GM12878 (cell line): ENCODE results near the gene ZSCAN32. TPM values are rescaled to one million over a fixed set of nuclear protein-coding genes. Genes with fewer than 3 reads are reported as not detected.

Experiments
- ATF7 ChIP-seq: fragments of 450-650 bp; IDR thresholded peaks from 2 replicates; pipeline ENCODE4 v1.6.1; 2016; ENCODE audit warnings: low read depth, mild to moderate bottlenecking
- BMI1 ChIP-seq: fragments of 450-650 bp; IDR thresholded peaks from 2 replicates; pipeline ENCODE4 v1.6.1; 2016; ENCODE audit warnings: mild to moderate bottlenecking, moderate library complexity, borderline replicate concordance
- CBX3 ChIP-seq: fragments of 200-600 bp; sonication (generic); IDR thresholded peaks from 2 replicates; pipeline ENCODE4 v1.6.1; 2016; ENCODE audit warnings: low read depth, borderline replicate concordance
- CBX5 ChIP-seq: sonication (generic); IDR thresholded peaks from 2 replicates; pipeline ENCODE4 v1.6.1; 2016; ENCODE audit warnings: low read depth, moderate library complexity, mild to moderate bottlenecking, inconsistent platforms
- ETV6 ChIP-seq, 2 experiments: fragments of 450-650 bp in 1 of 2; IDR thresholded peaks in 1 of 2; conservative IDR thresholded peaks in 1 of 2; 2 replicates each; pipeline ENCODE4 v1.6.1; 2014; ENCODE audit warnings: antibody characterized with exemption in 1 of 2, borderline replicate concordance in 1 of 2, low read depth in 1 of 2, mild to moderate bottlenecking in 1 of 2, moderate library complexity in 1 of 2
- FOS ChIP-seq: IDR thresholded peaks from 3 replicates; pipeline ENCODE4 v1.6.1; 2011; ENCODE audit warnings: borderline replicate concordance; ENCODE audit not compliant: insufficient read length; ENCODE audit errors: extremely low read depth
- IKZF2 ChIP-seq, 2 experiments: fragments of 450-650 bp; IDR thresholded peaks; 2 replicates each; pipeline ENCODE4 v1.6.1; 2017; ENCODE audit warnings: mild to moderate bottlenecking in 2 of 2, moderate library complexity in 2 of 2
- MYB ChIP-seq: fragments of 150-350 bp; IDR thresholded peaks from 2 replicates; pipeline ENCODE4 v1.6.1; 2014; ENCODE audit warnings: mild to moderate bottlenecking, low read depth, low read length, borderline replicate concordance
- POU2F2 ChIP-seq: IDR thresholded peaks from 3 replicates; pipeline ENCODE4 v1.6.1; 2011; ENCODE audit warnings: low read depth, mild to moderate bottlenecking, low read length, borderline replicate concordance
- RAD21 ChIP-seq: IDR thresholded peaks from 2 replicates; pipeline ENCODE4 v1.6.1; 2011; ENCODE audit warnings: mild to moderate bottlenecking, low read depth, low read length, moderate library complexity; ENCODE audit not compliant: insufficient read depth
- RAD51 ChIP-seq: fragments of 450-650 bp; IDR thresholded peaks from 2 replicates; pipeline ENCODE4 v1.6.1; 2016; ENCODE audit warnings: moderate library complexity, mild to moderate bottlenecking, inconsistent platforms
- STAT1 ChIP-seq: fragments of 450-650 bp; conservative IDR thresholded peaks from 2 replicates; pipeline ENCODE4 v1.6.1; 2014; ENCODE audit warnings: antibody characterized with exemption, mild to moderate bottlenecking
- ZNF384 ChIP-seq: IDR thresholded peaks from 2 replicates; pipeline ENCODE4 v1.6.1; 2012; ENCODE audit warnings: low read depth, mild to moderate bottlenecking, low read length, improper control_type of control experiment, borderline replicate concordance
- ZNF622 ChIP-seq: fragments of 450-650 bp; IDR thresholded peaks from 2 replicates; pipeline ENCODE4 v1.6.1; 2017; ENCODE audit warnings: mild to moderate bottlenecking, inconsistent platforms
- polyA plus RNA-seq, 11 experiments: library from polyadenylated mRNA; depleted of rRNA in 4 of 11; unstranded in 6 of 11; stranded (reverse) in 5 of 11; fragments of >200 nt; fragmentation: Nextera tagmentation in 4 of 11; fragmentation: Illumina TruSeq in 1 of 11; extraction: Ambion mirVana in 4 of 11; extraction: Trizol in 1 of 11; gene quantifications; 1 replicate in 1 of 11; 2 replicates in 10 of 11; pipeline versions ENCODE4 v1.2.1 to v1.2.3, GENCODE V29; 2011 to 2016; ENCODE audit warnings: inconsistent platforms in 2 of 11, missing spikeins in 2 of 11, low read depth in 1 of 11
- total RNA-seq, 4 experiments: library from RNA; depleted of rRNA in 3 of 4; stranded (reverse); fragments of >200 nt in 3 of 4; fragmentation: Illumina TruSeq in 1 of 4; extraction: Trizol in 1 of 4; gene quantifications; 2 replicates each; pipeline versions ENCODE4 v1.2.1 to v1.2.3, GENCODE V29; 2013 to 2021
- TF ChIP-seq, protein P1 (sequence below): fragments of 450-650 bp; IDR thresholded peaks from 2 replicates; pipeline ENCODE4 v1.6.1; 2017; ENCODE audit warnings: borderline replicate concordance
- TF ChIP-seq, protein P2 (sequence below): IDR thresholded peaks from 2 replicates; pipeline ENCODE4 v1.6.1; 2011; ENCODE audit warnings: borderline replicate concordance, low read depth, mild to moderate bottlenecking, moderate library complexity, mixed read lengths, low read length; ENCODE audit not compliant: insufficient read depth; ENCODE audit errors: extremely low read length
- TF ChIP-seq, protein P3 (sequence below): fragments of 450-650 bp; IDR thresholded peaks from 2 replicates; pipeline ENCODE4 v1.6.1; 2014; ENCODE audit warnings: mild to moderate bottlenecking
- TF ChIP-seq, protein P4 (sequence below): IDR thresholded peaks from 2 replicates; pipeline ENCODE4 v1.6.1; 2012; ENCODE audit warnings: improper control_type of control experiment, low read depth, low read length; ENCODE audit not compliant: insufficient replicate concordance
- TF ChIP-seq, protein P5 (sequence below): IDR thresholded peaks from 2 replicates; pipeline ENCODE4 v1.6.1; 2011; ENCODE audit warnings: low read depth, low read length, improper control_type of control experiment, borderline replicate concordance

Gene ZSCAN32
- total and polyA plus RNA-seq, 10 of the 15 experiments (the other 5 are each of a cell fraction or from before 2014, with no cell fraction given) = 9.6 to 23.8 (median 15.5) TPM

DNA sequence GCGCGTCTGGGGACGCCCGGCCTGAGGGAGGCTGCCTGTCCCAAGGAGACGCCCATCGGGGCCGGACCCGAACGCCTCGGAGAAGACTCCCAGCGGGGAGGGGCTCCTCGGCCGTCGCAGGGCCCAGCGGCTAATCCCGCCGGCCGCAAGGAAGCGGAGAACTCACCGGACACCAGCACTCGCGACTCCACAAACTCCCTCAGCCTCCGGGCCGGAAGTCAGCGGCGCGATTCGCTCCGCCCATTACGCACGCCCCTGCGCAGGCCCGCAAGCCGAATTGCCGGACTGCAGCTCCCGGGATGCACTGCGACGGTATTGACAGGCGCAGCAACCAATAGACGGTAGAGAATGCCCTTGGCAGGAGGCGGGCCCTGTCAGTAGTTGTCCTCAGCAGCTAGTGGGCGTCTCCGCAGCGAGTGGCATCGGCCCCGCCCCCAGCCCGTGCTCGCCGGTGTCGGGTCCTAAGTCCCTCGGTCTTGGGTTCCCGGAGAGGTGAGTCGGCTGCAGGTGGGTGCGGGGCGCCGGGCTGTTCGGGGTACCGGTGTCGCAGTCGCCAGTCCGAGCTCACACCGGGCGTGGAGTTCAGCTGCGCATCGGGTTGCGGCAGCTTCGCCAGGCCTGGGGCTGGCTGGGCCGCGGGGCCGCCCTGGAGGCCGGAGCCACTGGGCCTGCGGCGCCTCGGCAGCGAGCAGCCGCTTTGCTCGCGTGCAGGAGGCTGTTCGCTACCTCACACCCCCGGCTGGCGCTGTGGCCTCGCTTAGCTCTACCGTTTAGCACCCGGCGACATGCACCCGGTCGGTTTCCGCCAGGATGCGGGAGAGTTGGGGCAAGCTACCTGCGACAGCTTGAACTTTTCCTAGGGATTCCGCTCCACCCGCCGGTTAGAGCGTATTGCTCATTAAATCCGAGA is at the start of gene ZSCAN32, which contains the start of gene ZNF174 (continued):
- TF ChIP-seq STAT1 = 0 out of 2 replicates have a peak, but pooled peaks have one; percentile 14
- no peak for TF ChIP-seq ATF7
- 0 out of 2 replicates have a peak, but pooled peaks have one; percentile 20 for TF ChIP-seq MYB
- peak; percentile 54 for TF ChIP-seq FOS
- TF ChIP-seq, protein P1, sequence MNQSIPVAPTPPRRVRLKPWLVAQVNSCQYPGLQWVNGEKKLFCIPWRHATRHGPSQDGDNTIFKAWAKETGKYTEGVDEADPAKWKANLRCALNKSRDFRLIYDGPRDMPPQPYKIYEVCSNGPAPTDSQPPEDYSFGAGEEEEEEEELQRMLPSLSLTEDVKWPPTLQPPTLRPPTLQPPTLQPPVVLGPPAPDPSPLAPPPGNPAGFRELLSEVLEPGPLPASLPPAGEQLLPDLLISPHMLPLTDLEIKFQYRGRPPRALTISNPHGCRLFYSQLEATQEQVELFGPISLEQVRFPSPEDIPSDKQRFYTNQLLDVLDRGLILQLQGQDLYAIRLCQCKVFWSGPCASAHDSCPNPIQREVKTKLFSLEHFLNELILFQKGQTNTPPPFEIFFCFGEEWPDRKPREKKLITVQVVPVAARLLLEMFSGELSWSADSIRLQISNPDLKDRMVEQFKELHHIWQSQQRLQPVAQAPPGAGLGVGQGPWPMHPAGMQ = no peak
- TF ChIP-seq CBX3 = no peak
- peak; percentile 13 for TF ChIP-seq CBX5
- TF ChIP-seq, protein P2, sequence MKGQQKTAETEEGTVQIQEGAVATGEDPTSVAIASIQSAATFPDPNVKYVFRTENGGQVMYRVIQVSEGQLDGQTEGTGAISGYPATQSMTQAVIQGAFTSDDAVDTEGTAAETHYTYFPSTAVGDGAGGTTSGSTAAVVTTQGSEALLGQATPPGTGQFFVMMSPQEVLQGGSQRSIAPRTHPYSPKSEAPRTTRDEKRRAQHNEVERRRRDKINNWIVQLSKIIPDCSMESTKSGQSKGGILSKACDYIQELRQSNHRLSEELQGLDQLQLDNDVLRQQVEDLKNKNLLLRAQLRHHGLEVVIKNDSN = no peak
- TF ChIP-seq RAD21 = no peak
- no peak for TF ChIP-seq BMI1
- TF ChIP-seq POU2F2 = peak; percentile 29; the same call in 1 of the 3 replicates
- TF ChIP-seq, protein P3, sequence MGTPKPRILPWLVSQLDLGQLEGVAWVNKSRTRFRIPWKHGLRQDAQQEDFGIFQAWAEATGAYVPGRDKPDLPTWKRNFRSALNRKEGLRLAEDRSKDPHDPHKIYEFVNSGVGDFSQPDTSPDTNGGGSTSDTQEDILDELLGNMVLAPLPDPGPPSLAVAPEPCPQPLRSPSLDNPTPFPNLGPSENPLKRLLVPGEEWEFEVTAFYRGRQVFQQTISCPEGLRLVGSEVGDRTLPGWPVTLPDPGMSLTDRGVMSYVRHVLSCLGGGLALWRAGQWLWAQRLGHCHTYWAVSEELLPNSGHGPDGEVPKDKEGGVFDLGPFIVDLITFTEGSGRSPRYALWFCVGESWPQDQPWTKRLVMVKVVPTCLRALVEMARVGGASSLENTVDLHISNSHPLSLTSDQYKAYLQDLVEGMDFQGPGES = peak; percentile 92
- TF ChIP-seq, protein P4, sequence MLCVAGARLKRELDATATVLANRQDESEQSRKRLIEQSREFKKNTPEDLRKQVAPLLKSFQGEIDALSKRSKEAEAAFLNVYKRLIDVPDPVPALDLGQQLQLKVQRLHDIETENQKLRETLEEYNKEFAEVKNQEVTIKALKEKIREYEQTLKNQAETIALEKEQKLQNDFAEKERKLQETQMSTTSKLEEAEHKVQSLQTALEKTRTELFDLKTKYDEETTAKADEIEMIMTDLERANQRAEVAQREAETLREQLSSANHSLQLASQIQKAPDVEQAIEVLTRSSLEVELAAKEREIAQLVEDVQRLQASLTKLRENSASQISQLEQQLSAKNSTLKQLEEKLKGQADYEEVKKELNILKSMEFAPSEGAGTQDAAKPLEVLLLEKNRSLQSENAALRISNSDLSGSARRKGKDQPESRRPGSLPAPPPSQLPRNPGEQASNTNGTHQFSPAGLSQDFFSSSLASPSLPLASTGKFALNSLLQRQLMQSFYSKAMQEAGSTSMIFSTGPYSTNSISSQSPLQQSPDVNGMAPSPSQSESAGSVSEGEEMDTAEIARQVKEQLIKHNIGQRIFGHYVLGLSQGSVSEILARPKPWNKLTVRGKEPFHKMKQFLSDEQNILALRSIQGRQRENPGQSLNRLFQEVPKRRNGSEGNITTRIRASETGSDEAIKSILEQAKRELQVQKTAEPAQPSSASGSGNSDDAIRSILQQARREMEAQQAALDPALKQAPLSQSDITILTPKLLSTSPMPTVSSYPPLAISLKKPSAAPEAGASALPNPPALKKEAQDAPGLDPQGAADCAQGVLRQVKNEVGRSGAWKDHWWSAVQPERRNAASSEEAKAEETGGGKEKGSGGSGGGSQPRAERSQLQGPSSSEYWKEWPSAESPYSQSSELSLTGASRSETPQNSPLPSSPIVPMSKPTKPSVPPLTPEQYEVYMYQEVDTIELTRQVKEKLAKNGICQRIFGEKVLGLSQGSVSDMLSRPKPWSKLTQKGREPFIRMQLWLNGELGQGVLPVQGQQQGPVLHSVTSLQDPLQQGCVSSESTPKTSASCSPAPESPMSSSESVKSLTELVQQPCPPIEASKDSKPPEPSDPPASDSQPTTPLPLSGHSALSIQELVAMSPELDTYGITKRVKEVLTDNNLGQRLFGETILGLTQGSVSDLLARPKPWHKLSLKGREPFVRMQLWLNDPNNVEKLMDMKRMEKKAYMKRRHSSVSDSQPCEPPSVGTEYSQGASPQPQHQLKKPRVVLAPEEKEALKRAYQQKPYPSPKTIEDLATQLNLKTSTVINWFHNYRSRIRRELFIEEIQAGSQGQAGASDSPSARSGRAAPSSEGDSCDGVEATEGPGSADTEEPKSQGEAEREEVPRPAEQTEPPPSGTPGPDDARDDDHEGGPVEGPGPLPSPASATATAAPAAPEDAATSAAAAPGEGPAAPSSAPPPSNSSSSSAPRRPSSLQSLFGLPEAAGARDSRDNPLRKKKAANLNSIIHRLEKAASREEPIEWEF = no peak
- no peak for TF ChIP-seq ZNF384
- TF ChIP-seq, protein P5, sequence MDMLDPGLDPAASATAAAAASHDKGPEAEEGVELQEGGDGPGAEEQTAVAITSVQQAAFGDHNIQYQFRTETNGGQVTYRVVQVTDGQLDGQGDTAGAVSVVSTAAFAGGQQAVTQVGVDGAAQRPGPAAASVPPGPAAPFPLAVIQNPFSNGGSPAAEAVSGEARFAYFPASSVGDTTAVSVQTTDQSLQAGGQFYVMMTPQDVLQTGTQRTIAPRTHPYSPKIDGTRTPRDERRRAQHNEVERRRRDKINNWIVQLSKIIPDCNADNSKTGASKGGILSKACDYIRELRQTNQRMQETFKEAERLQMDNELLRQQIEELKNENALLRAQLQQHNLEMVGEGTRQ = no peak
- TF ChIP-seq IKZF2 (IDR thresholded peaks at IDR 0.05) = no peak
- no peak for TF ChIP-seq ZNF622
- TF ChIP-seq ETV6 (conservative IDR thresholded peaks at IDR 0.05 in 1 of 2, IDR thresholded peaks at IDR 0.05 in 1 of 2; ENCODE audit: borderline replicate concordance in 1 of 2, low read depth in 1 of 2) = no peak
- TF ChIP-seq RAD51 = no peak
